WTC11 (cell line): Measurements from ENCODE around the gene FAM169A. TPM values are rescaled to one million over a fixed set of nuclear protein-coding genes. Genes with fewer than 3 reads are reported as not detected.
A peak's percentile ranks its signal among the peaks of the same experiment; 100 is the strongest.

Source experiments
- ATAC-seq: fragments of 200-7000 bp; cut with Tn5 transposase; 2 replicates; pipeline ENCODE4 v1.10.0; 2021; ENCODE audit warnings: mild to moderate bottlenecking, moderate library complexity
- CTCF ChIA-PET: fragments of 300-600 bp; sonication (Branson Sonifier 250); formaldehyde crosslinking; loops from one replicate; lab custom pipeline; 2021; ENCODE audit warnings: antibody characterized with exemption; lab: Charles Lee
- POLR2A ChIA-PET: fragments of 350-600 bp; sonication (Branson Sonifier 250); formaldehyde crosslinking; loops from one replicate; lab custom pipeline; 2021; ENCODE audit warnings: antibody characterized with exemption; lab: Charles Lee
- DNase-seq: peaks from one replicate; pipeline ENCODE4 v3.0.0; 2021; ENCODE audit warnings: low spot score
- H3K27ac Mint-ChIP-seq: 2 replicates; pipeline ENCODE4 v1.8.0; 2021; ENCODE audit warnings: mixed read lengths
- H3K27me3 Mint-ChIP-seq: 2 replicates; pipeline ENCODE4 v1.8.0; 2021; ENCODE audit warnings: low read depth, mild to moderate bottlenecking, moderate library complexity, mixed read lengths
- H3K36me3 Mint-ChIP-seq: 2 replicates; pipeline ENCODE4 v1.8.0; 2021; ENCODE audit warnings: mixed read lengths
- H3K4me1 Mint-ChIP-seq: 2 replicates; pipeline ENCODE4 v1.8.0; 2022; ENCODE audit warnings: mixed read lengths
- H3K4me3 Mint-ChIP-seq: 2 replicates; pipeline ENCODE4 v1.8.0; 2021; ENCODE audit warnings: mild to moderate bottlenecking, moderate library complexity, mixed read lengths
- H3K9me3 Mint-ChIP-seq: 2 replicates; pipeline ENCODE4 v1.8.0; 2021; ENCODE audit warnings: mixed read lengths
- ATF2 ChIP-seq: sonication (generic); formaldehyde crosslinking; IDR thresholded peaks from 2 replicates; pipeline ENCODE4 v1.8.1; 2022; ENCODE audit warnings: low read depth, missing genetic modification reagents, borderline replicate concordance
- ATF3 ChIP-seq: sonication (generic); formaldehyde crosslinking; conservative IDR thresholded peaks from 2 replicates; pipeline ENCODE4 v1.8.1; 2022; ENCODE audit warnings: mild to moderate bottlenecking, missing genetic modification reagents
- CBFB ChIP-seq: sonication (generic); formaldehyde crosslinking; IDR thresholded peaks from 2 replicates; pipeline ENCODE4 v1.8.1; 2022; ENCODE audit warnings: mild to moderate bottlenecking, low read depth, missing genetic modification reagents
- CREB1 ChIP-seq: sonication (generic); formaldehyde crosslinking; IDR thresholded peaks from 2 replicates; pipeline ENCODE4 v1.8.0; 2023; ENCODE audit warnings: mild to moderate bottlenecking, missing genetic modification reagents
- E2F1 ChIP-seq: sonication (generic); formaldehyde crosslinking; IDR thresholded peaks from 2 replicates; pipeline ENCODE4 v1.8.0; 2022; ENCODE audit warnings: mild to moderate bottlenecking, missing genetic modification reagents
- FOXP1 ChIP-seq: sonication (generic); formaldehyde crosslinking; IDR thresholded peaks from 2 replicates; pipeline ENCODE4 v1.8.0; 2022; ENCODE audit warnings: missing genetic modification reagents, mild to moderate bottlenecking, moderate library complexity, borderline replicate concordance
- FOXP4 ChIP-seq: sonication (generic); formaldehyde crosslinking; IDR thresholded peaks from 2 replicates; pipeline ENCODE4 v1.8.0; 2022; ENCODE audit warnings: mild to moderate bottlenecking, missing genetic modification reagents
- GABPB1 ChIP-seq: sonication (generic); formaldehyde crosslinking; IDR thresholded peaks from 2 replicates; pipeline ENCODE4 v1.8.1; 2023; ENCODE audit warnings: mild to moderate bottlenecking, missing genetic modification reagents
- IRF2 ChIP-seq: sonication (generic); formaldehyde crosslinking; IDR thresholded peaks from 2 replicates; pipeline ENCODE4 v1.8.0; 2022; ENCODE audit warnings: low read depth, missing genetic modification reagents, borderline replicate concordance
- MYBL2 ChIP-seq: sonication (generic); formaldehyde crosslinking; IDR thresholded peaks from 2 replicates; pipeline ENCODE4 v1.8.1; 2023; ENCODE audit warnings: mild to moderate bottlenecking, moderate library complexity, missing genetic modification reagents
- RELA ChIP-seq: sonication (generic); formaldehyde crosslinking; IDR thresholded peaks from 2 replicates; pipeline ENCODE4 v1.8.1; 2022; ENCODE audit warnings: missing genetic modification reagents, mild to moderate bottlenecking, borderline replicate concordance
- TCF7 ChIP-seq: sonication (generic); formaldehyde crosslinking; IDR thresholded peaks from 2 replicates; pipeline ENCODE4 v1.8.0; 2022; ENCODE audit warnings: mild to moderate bottlenecking, low read depth, missing genetic modification reagents, moderate library complexity
- USF2 ChIP-seq: sonication (generic); formaldehyde crosslinking; IDR thresholded peaks from 2 replicates; pipeline ENCODE4 v1.8.1; 2023; ENCODE audit warnings: mild to moderate bottlenecking, missing genetic modification reagents, moderate library complexity
- ZBTB21 ChIP-seq: sonication (generic); formaldehyde crosslinking; IDR thresholded peaks from 2 replicates; pipeline ENCODE4 v1.8.1; 2023; ENCODE audit warnings: mild to moderate bottlenecking, missing genetic modification reagents, borderline replicate concordance
- ZNF121 ChIP-seq: sonication (generic); formaldehyde crosslinking; IDR thresholded peaks from 2 replicates; pipeline ENCODE4 v1.8.0; 2023; ENCODE audit warnings: missing genetic modification reagents
- ZNF281 ChIP-seq: sonication (generic); formaldehyde crosslinking; IDR thresholded peaks from 2 replicates; pipeline ENCODE4 v1.8.0; 2023; ENCODE audit warnings: mild to moderate bottlenecking, missing genetic modification reagents
- ZNF423 ChIP-seq: fragments of 250-450 bp; sonication (Bioruptor Pico); IDR thresholded peaks from 2 replicates; pipeline ENCODE4 v2.1.2; 2022; ENCODE audit warnings: mild to moderate bottlenecking, moderate library complexity
- total RNA-seq: library from RNA; stranded (reverse); gene quantifications from 3 replicates; pipeline ENCODE4 v1.2.3, GENCODE V29; 2021

FAM169A gene
- total RNA-seq, 1 experiment from 2014 or later, result 69.1 TPM

- no peak overlapping the region for H3K4me3 Mint-ChIP-seq
- peaks cover 20% of the 10 kb centered on the region for H3K36me3 Mint-ChIP-seq
- ATAC-seq, result 0 out of 2 replicates have a peak, but pooled peaks have one; percentile 18
- DNase-seq, result no peak
- ChIA-PET CTCF (no interaction called here), POLR2A (interaction anchor here (0.6 kb wide), 1 partner anchor 58 kb away, joined by 3 read pairs; no protein-coding TSS in a partner anchor)
- H3K27me3 Mint-ChIP-seq, result no peaks in the 10 kb centered on the region
- peaks cover 19% of the 10 kb centered on the region for H3K9me3 Mint-ChIP-seq
- no peak for TF ChIP-seq RELA (CRISPR knock-in tag)
- TF ChIP-seq IRF2 (CRISPR knock-in tag), result no peak
- H3K4me1 Mint-ChIP-seq, result peaks cover 65% of the 10 kb centered on the region
- H3K27ac Mint-ChIP-seq, result peak overlapping the region; percentile 88
Measured at GRCh38 chr5:74851684-74852353, 14.4 kb downstream of the FAM169A start.

- POLR2A ChIA-PET, result no interaction called here
Measured at GRCh38 chr5:74850789-74851425, 15.3 kb downstream of the FAM169A start.

More at GRCh38 chr5:74850789-74851425, 15.3 kb downstream of the FAM169A start:
- peak overlapping the region; percentile 31 for H3K27ac Mint-ChIP-seq
- no peak for TF ChIP-seq ATF3 (CRISPR knock-in tag)
- TF ChIP-seq CBFB (CRISPR knock-in tag), result no peak
- no peak for TF ChIP-seq RELA (CRISPR knock-in tag)
- TF ChIP-seq ZNF423, result no peak
- TF ChIP-seq TCF7 (CRISPR knock-in tag), result no peak
- TF ChIP-seq ZBTB21 (CRISPR knock-in tag), result no peak
- no peak for TF ChIP-seq FOXP4 (CRISPR knock-in tag)
- TF ChIP-seq USF2 (CRISPR knock-in tag), result no peak
- no peak for TF ChIP-seq FOXP1 (CRISPR knock-in tag)
- TF ChIP-seq ATF2 (CRISPR knock-in tag), result no peak
- no peak for TF ChIP-seq MYBL2 (CRISPR knock-in tag)
- TF ChIP-seq E2F1 (CRISPR knock-in tag), result no peak
- no peak for TF ChIP-seq ZNF281 (CRISPR knock-in tag)
- TF ChIP-seq ZNF121 (CRISPR knock-in tag), result no peak
- no peak for TF ChIP-seq CREB1 (CRISPR knock-in tag)
- TF ChIP-seq GABPB1 (CRISPR knock-in tag), result no peak
- H3K9me3 Mint-ChIP-seq, result peaks cover 13% of the 10 kb centered on the region
- DNase-seq (no peak), ATAC-seq (no peak; the same call in 1 of the 2 replicates)
- CTCF ChIA-PET, result interaction anchor here (0.9 kb wide), 1 partner anchor 8 kb away, joined by 3 read pairs; no protein-coding TSS in a partner anchor
- H3K4me1 Mint-ChIP-seq, result peaks cover 71% of the 10 kb centered on the region
- no peak overlapping the region for H3K4me3 Mint-ChIP-seq
- no peaks in the 10 kb centered on the region for H3K27me3 Mint-ChIP-seq
- H3K36me3 Mint-ChIP-seq, result peaks cover 13% of the 10 kb centered on the region
